ENCODE data around the gene TRNAU1AP.
"Not testable (repeated sequence)": the region's sequence is repeated elsewhere in the genome, so short reads cannot be mapped to it uniquely, and the experiment has no call there.

DNA sequence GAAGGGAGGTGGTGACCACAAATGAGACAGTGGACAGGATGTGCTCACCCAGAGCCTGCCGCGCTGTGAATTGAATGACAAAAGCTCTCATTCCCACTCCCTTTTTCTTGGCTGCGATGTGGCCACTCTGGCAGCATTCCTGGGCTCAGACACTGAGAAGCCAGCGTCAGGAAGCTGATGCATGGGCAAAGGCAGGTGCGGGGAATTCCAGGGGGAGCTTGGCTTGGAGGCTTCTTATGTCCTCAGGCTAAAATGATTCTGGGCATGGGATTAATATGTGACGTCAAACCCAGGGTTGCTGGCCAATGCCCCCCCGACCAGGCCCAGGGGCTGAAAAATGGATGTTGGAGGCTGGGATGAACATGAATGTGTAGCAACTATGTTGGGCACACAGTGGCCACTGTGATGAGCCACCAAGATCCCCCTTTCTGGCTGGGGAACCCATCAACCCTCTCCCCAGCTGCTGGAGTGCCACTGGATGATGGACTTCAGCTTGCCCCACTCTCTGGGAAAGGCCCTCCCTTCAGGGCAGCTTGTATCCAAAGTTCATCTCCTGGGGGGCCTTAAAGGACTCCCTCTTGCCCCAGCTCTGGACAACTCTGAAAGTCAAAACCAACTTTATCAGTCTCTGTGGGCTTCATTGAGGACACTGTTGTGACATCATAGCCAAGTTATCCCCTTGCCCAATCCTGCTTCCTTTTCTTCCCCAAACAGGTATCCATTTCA is 42.0 kb downstream of the TRNAU1AP start:
- TF ChIP-seq EZH2 (IDR thresholded peaks at IDR 0.05; ENCODE audit: insufficient read depth, poor library complexity, severe bottlenecking); EZH2phosphoT487 (IDR thresholded peaks at IDR 0.05; ENCODE audit: insufficient read depth, low read depth): not testable (repeated sequence)
